ENCODE measurements around the gene CSMD2. TPM values are rescaled to one million over a fixed set of nuclear protein-coding genes. Genes with fewer than 3 reads are reported as not detected.

Gene CSMD2
- polyA plus RNA-seq, 1 of the 3 experiments (the other 2 are of a cell fraction), result not detected

GRCh38 chr1:33660956-33661355, 504.1 kb downstream of the CSMD2 start (continued):
- TF ChIP-seq REST (IDR thresholded peaks at IDR 0.05; ENCODE audit: low read depth, low read length) (no peak), SIN3A (IDR thresholded peaks at IDR 0.05; ENCODE audit: borderline replicate concordance, low read depth, low read length) (no peak), MXI1 (IDR thresholded peaks at IDR 0.05; ENCODE audit: low read depth, low read length) (no peak)

GRCh38 chr1:33660244-33660643, 504.8 kb downstream of the CSMD2 start:
- 33% methylated on average over 5 of the region's 5 CpGs for WGBS (ENCODE audit: low lambda C conversion rate)
- no peaks in the 10 kb centered on the region for H3K9me3 ChIP-seq

More at GRCh38 chr1:33660244-33660643, 504.8 kb downstream of the CSMD2 start:
- no peak overlapping the region for H2AFZ ChIP-seq (ENCODE audit: low read depth)
- no peaks in the 10 kb centered on the region; a peak in 1 of 4 replicates for H3K4me1 ChIP-seq (ENCODE audit: control insufficient read depth in 1 of 2, insufficient read depth in 2 of 2, low read depth in 1 of 2, low read length in 1 of 2)
- POLR2A ChIA-PET, result no interaction called here
- H4K20me1 ChIP-seq (ENCODE audit: insufficient read depth), result no peaks in the 10 kb centered on the region
- DNase-seq, result no peak
- no peak overlapping the region for H3K27ac ChIP-seq (ENCODE audit: low read depth in 2 of 2, low read length in 1 of 2)
- no peak overlapping the region for H3K9ac ChIP-seq
- H3K36me3 ChIP-seq (replicated peaks in 1 of 2; ENCODE audit: control insufficient read depth in 1 of 2, insufficient read depth in 2 of 2, low read length in 1 of 2), result no peaks in the 10 kb centered on the region
- TF ChIP-seq CTCF (IDR thresholded peaks at IDR 0.05), result no peak
- TF ChIP-seq RCOR1 (IDR thresholded peaks at IDR 0.05; ENCODE audit: low read length), result no peak
- no peak for TF ChIP-seq PBX3 (IDR thresholded peaks at IDR 0.05)
- no peak for TF ChIP-seq CHD2 (IDR thresholded peaks at IDR 0.05; ENCODE audit: low read length, partially characterized antibody)
- no peak for TF ChIP-seq MXI1 (IDR thresholded peaks at IDR 0.05; ENCODE audit: low read depth, low read length)
- TF ChIP-seq GABPA (IDR thresholded peaks at IDR 0.05; ENCODE audit: low read depth), result no peak
- no peak for TF ChIP-seq SMC3 (IDR thresholded peaks at IDR 0.05; ENCODE audit: low read depth, low read length)
- TF ChIP-seq EZH2phosphoT487 (IDR thresholded peaks at IDR 0.05; ENCODE audit: borderline replicate concordance, low read depth), result no peak
- no peak for TF ChIP-seq ELF1 (IDR thresholded peaks at IDR 0.05)
- TF ChIP-seq POLR2AphosphoS5 (IDR thresholded peaks at IDR 0.05; ENCODE audit: low read depth, low read length), result no peak
- TF ChIP-seq TAF1 (IDR thresholded peaks at IDR 0.05; ENCODE audit: borderline replicate concordance, low read depth, low read length), result no peak
- no peak for TF ChIP-seq REST (IDR thresholded peaks at IDR 0.05; ENCODE audit: low read depth, low read length)
- TF ChIP-seq TCF12 (IDR thresholded peaks at IDR 0.05), result no peak
- TF ChIP-seq USF2 (IDR thresholded peaks at IDR 0.05; ENCODE audit: borderline replicate concordance, low read depth, low read length), result no peak
- no peak for TF ChIP-seq TEAD4 (IDR thresholded peaks at IDR 0.05; ENCODE audit: borderline replicate concordance, insufficient read depth)
- no peaks in the 10 kb centered on the region for H3F3A ChIP-seq (replicated peaks; ENCODE audit: insufficient read depth)
- H3K4me3 ChIP-seq (ENCODE audit: low read depth in 2 of 2, low read length in 1 of 2), result no peak overlapping the region
- CTCF ChIA-PET, result interaction anchor here (1.0 to 8.4 kb wide), 4 partner anchors 13 to 503 kb away, joined by 3 to 54 read pairs (median 3); no protein-coding TSS in a partner anchor
- no peak overlapping the region for H3K4me2 ChIP-seq
- no peaks in the 10 kb centered on the region for H3K9me2 ChIP-seq
- no peaks in the 10 kb centered on the region for H3K27me3 ChIP-seq (ENCODE audit: insufficient read depth)
- H3K79me2 ChIP-seq (ENCODE audit: insufficient read depth), result no peaks in the 10 kb centered on the region
